GM12892 (cell line): Measurements from ENCODE around the gene DTNB.

ENCODE experiments used
- POLR2A ChIP-seq: IDR thresholded peaks from 2 replicates; pipeline ENCODE4 v1.6.1; 2011; ENCODE audit warnings: low read depth, low read length, control low read depth
- POLR2AphosphoS5 ChIP-seq: IDR thresholded peaks from 2 replicates; pipeline ENCODE4 v1.6.1; 2011; ENCODE audit warnings: low read depth, low read length, control low read depth
- TAF1 ChIP-seq: IDR thresholded peaks from 2 replicates; pipeline ENCODE4 v1.6.1; 2011; ENCODE audit warnings: low read depth, mild to moderate bottlenecking, control low read depth, low read length, borderline replicate concordance

DNA sequence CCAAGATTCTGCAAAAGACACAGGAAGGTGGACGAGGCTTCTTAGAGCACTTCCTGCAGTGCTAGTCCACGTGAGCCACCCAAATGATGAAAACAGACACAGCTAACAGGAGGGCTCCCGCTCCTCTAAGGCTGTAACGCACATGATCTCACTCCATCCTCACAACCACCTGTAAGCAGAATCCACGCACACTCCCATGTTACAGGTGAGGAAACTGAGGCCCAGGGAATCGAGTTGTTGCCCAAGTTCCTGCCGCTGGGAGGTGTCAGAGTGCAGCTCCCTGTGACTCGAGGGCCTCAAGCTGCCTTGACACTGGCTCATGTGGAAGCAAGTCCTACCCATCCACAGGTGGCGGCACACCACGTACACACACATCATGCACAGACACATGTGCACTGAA is 336.1 kb downstream of the DTNB start:
- no peak for TF ChIP-seq POLR2A
- TF ChIP-seq POLR2AphosphoS5, result no peak
- no peak for TF ChIP-seq TAF1
